Stimulated activated CD4-positive, alpha-beta T cell treated with anti-CD3 and anti-CD28 coated beads, Interleukin-12 subunit alpha, Interleukin-12 subunit beta, amount 100 ng/mL, for 48 hours (primary cell): ENCODE results near the gene CCNO.

Source experiments
- DNase-seq, 3 donors: peaks; one replicate each; pipeline ENCODE4 v3.0.0-alpha.2; 2020; ENCODE audit warnings: low read depth in 2 of 3, low spot score in 1 of 3

The CCNO gene

DNA sequence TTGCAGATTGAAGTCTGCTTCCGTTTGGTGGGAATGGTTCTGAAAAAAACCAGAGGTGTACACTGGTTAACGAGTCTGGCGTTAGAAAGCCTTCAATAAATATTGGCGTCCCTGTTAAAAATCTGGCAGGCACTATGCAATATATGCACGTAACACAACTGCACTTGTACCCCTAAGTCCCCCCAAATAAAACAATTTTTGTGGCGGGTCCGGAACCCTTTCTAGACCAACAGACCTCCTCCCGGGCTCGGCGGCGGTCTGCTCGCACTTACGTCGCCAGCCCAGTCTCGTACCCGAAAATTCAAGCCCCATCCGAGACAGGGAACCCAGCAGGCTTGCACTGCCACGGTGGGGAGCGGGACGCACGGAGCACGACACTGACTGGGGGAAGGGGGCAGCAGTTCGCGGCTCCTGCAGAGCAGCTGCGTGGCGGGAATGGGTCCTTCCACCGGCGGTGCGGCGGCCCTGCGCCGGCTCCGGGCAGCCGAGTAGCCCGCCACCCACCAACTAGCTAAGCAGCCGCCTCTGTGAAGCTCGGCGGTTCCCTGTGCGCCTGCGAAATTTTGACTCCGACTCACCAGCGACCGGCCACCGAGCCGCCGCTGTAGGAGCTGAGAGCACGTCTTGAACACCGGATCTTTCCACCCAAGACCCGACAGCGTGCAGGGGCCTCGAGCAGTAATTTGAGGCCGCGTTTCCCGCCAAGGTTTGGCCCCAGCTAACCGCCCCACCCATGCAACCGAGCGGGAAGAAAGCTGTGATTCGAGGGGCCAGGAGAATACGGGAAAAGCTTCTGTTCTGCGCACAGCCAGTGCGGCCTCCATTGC lies 10.2 kb downstream of the CCNO start:
- DNase-seq: no peak

DNA sequence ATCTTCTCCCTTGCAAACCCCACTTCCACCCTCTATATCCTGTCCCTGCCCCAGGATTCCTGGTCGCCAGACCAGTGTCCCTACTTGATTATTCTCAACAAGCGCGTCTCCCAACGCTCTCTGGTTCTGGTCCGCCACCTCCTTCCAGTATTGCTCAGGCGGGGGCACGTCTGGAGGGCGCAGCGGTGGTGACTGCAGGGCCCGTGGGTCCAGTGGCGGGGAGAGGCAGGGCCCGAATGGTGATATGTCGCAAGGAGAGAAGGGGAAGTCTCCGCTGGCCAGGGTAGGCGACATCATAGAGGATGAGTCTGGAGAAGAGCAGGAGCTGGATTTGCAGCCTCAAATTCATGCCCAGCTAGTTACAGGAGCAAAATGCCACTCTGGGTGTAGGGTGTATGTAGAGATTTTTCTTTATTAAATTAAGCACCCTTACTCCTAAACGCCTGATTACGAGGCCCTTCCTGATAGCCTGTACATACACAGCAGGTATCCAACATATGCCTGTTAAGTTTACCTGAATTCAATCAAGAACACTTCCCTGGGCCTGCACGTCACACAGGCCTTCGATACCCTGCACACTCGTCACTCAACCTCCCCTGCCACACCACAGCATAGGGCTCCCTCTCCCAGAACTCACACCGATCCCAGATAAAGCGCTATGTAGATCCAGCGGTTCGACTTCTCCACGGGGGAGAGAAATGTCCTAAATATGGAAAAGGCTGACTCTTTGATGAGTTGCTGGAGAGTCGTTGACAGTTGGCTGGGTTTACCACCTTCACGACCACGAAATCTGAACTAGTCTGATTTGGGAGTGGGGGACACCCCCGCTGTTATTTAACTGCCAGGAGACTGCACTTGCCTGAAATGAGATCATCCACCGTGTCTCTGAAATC lies 11.1 kb downstream of the CCNO start:
- no peak for DNase-seq

DNA sequence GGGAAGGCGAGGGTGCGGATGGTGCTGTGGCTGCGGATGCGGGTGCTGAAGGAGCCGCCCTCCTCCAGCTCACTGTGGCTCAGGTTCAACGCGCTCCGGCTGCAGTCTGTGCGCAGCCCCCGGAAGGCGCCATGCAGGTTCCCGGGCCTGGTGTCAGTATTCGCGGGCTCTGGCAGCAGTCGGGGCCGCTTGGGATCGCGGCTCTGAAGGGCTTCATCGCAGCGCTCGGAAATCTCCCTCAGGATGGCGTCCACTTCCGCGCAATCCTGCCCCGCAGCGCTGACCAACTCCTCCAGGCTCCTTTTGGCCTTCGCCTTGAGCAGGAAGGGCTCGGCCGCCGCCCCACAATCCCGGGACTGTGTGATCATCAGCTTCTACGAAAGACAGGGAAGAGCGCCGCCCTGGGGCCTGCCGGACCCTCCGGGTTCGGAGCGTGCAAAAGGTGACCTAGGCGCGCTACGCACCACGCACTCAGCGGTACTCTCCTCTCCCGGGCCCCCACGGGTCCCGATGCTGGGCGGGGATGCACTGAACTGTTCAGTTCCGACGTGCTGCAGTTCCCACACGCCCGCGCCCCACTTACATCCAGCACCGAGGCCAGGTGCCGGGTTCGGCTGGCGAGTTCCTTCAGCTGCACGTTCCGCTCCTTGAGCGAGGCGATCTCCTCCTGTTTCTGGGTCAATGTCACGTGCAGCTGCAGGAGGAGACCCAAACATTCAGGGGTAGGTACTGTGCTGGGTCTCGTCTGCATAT lies 12.8 kb downstream of the CCNO start:
- DNase-seq: no peak

DNA sequence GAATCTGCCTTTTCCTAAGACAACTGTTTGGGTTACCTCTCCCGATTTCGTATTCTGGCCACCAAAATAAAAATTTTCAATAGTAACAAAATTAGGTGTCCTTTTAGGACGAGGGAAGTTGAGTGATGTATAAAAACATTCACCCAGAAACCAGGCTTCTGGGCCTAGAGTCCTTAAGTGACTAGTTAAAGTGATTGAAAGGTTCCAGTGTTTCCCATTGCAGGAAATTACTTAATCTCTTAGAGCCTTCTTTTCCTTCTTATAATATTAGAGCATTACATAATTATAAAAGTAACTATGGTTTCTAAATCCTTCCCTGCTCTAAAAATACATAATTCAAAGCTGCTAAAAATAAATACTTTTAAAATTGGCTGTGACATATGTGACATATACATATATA lies 13.6 kb downstream of the CCNO start:
- DNase-seq: no peak

DNA sequence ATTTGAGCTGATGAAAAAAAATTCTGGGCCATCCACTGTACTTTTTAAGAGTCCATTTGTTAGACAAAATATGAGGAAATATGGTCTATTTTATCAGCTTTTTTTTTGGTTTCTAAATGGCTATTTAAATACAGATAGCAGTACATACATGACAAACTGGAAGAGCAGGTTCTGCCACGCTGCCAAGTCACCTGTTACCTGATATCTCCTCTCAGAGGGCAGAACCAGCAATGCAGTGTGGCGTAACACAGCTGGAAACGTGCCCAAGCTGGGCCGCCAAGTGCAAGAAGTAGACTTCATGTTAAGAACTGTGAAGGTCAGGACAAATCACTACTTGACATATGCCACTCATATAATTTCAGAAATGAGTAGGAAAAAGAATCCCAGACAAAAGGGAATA lies 14.4 kb downstream of the CCNO start:
- no peak for DNase-seq

DNA sequence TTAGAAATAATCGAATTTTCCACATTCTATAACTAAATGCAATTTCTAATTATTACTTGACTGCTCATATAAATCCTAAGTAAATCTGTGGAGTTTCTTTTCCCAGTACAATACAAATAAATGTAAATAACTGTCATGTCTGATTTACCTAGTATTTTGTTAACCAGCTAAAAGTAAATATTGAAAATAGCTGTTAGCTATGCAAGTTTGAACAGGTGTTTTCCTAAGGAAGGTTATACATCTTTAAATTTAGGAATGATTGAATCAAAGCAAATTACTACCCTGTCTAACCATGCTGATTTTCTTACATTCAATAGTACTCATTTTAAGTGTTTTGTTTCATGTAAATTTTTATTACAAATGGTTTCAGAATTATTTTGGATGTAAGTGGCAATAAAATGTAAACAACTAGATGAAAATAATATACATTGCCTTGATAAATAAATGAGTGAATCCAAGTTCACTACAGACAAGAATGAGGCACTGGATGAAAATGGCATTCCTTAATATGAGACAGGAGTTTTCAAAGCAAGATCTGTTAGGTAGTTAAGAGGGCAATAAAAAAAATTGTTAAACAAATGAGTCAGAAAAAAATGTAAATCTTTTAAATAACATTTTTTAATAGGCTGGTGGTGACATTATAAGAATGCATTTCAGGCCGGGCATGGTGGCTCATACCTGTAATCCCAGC lies 22.1 kb downstream of the CCNO start:
- DNase-seq: no peak

DNA sequence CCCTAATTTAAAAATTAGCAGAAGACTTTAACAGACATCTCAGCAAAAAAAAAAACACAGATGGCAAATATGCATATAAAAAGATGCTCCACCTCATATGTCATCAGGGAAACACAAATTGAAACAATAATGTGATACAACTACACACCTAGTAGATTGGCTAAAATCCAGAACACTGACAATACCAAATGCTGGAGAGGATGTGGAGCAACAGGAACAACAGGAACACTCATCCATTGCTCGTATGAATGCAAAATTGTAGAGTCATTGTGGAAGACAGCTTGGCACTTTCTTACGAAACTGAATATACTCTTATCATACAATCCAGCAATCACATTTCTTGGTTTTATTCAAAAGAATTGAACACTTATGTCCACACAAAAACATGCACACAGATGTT lies 28.4 kb downstream of the CCNO start:
- no peak for DNase-seq

DNA sequence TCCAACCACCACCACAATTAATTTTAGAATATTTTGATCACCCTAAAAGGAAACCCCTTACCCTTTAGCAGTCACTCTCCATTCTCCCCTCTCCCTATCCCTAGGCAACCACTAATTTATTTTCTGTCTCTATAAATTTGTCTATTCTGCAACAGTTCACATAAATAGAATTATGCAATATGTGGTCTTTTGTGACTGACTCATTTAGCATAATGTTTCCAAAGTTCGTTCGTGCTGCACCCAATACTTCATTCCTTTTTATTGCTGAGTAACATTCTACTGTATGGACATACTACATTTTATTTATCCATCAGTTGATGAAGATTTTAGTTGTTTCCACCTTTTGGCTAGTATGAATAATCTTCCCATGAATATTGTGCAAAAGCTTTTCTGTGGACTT lies 42.2 kb downstream of the CCNO start:
- no peak for DNase-seq

DNA sequence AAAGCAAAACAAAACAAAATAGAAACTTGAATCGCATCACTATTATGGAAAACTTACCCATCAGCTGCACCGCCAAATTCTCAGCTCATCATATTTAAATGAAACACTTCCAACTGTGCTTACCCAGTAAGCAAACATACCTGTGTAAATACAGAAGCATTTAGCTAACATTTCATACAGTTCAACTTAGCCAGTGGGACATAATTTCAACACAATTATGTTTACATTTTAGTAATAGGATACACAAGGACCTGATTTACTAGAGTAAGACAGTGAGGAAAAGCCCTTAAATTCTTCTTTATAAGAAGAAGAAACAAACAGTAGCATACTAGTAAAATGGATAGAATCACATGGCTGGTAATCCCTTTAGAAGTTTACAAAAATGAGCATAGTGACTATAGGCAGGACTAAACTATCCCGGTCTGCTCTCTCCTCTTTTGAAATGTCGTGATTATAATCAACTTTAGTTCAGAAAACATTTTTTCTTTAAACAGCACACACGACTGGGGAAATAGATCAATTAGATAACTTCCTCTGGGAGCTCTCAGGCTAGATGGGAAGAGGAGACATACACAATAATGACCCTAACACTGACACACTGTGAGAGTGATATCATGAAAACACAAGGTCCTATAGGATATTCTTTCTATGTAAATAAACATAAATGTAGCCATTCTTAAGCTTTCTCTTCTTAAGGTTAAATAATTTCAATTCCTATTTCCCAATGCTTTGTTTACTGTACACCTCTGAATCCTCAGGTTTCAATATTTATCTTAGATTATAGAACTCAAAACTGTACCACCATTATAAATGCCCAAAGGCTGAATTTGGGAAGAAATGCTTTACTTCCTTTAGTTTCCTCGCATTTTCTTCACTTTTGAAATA lies 44.5 kb downstream of the CCNO start:
- no peak for DNase-seq

DNA sequence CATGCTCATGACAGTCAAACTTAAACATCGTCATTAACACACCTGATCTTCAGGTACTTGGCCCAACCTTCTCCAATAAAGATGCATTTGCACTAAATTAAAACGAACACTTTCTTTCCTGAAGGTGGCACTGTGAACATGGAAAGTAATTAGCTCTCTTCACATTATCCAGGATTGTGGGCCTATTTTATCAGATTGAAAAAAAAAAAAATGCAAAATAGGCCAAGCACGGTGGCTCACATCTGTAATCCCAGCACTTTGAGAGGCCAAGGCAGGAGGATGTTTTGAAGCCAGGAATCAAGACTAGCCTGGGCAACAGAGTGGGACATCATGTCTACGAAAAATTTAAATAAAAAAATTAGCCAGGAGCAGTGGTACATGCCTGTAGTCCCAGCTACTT lies 46.0 kb downstream of the CCNO start:
- no peak for DNase-seq
